PC-9 (cell line): Measurements from ENCODE around the gene ZNRF4.

Experiments used
- CTCF ChIP-seq: fragments of 200-600 bp; sonication (generic); conservative IDR thresholded peaks from 2 replicates; pipeline ENCODE4 v1.6.1; 2017; ENCODE audit warnings: mixed run types, antibody characterized with exemption, mild to moderate bottlenecking, moderate library complexity
- EZH2 ChIP-seq: fragments of 200-600 bp; sonication (generic); IDR thresholded peaks from 2 replicates; pipeline ENCODE4 v1.8.0; 2017; ENCODE audit warnings: antibody characterized with exemption, low read depth

- no peak for TF ChIP-seq CTCF
- no peak for TF ChIP-seq EZH2
Measured at GRCh38 chr19:5479958-5480357, 24.7 kb downstream of the ZNRF4 start.
